Measurements from ENCODE around the gene SSR3.
"Not testable (repeated sequence)": the region's sequence is repeated elsewhere in the genome, so short reads cannot be mapped to it uniquely, and the experiment has no call there.

Gene SSR3

GRCh38 chr3:156576051-156576450 lies 21.1 kb upstream of the SSR3 start:
- DNase-seq (ENCODE audit: low spot score): no peak

- no peak for DNase-seq (ENCODE audit: low spot score)
These were observed 20.7 kb upstream of the SSR3 start for GRCh38 chr3:156575641-156576040.

GRCh38 chr3:156569881-156570280 lies 15.0 kb upstream of the SSR3 start:
- not testable (repeated sequence) for DNase-seq (ENCODE audit: low spot score)

- not testable (repeated sequence) for DNase-seq (ENCODE audit: low spot score)
These were observed 14.1 kb upstream of the SSR3 start for GRCh38 chr3:156569016-156569415.

GRCh38 chr3:156563900-156564682 lies 9.2 kb upstream of the SSR3 start:
- no peak for DNase-seq (ENCODE audit: low spot score)

- DNase-seq (ENCODE audit: low spot score): not testable (repeated sequence)
These were observed 7.6 kb upstream of the SSR3 start for GRCh38 chr3:156562486-156562885.

- DNase-seq (ENCODE audit: low spot score): no peak
These were observed 6.6 kb upstream of the SSR3 start for GRCh38 chr3:156561533-156561932.

GRCh38 chr3:156559321-156559720 lies 4.4 kb upstream of the SSR3 start:
- DNase-seq (ENCODE audit: low spot score): no peak

- peak; percentile 4 for DNase-seq (ENCODE audit: low spot score)
These were observed 3.5 kb upstream of the SSR3 start for GRCh38 chr3:156558389-156558788.

- no peak for DNase-seq (ENCODE audit: low spot score)
These were observed 439 bp downstream of the SSR3 start for GRCh38 chr3:156554515-156554841.

- DNase-seq (ENCODE audit: low spot score): peak; percentile 8
These were observed 1.1 kb downstream of the SSR3 start for GRCh38 chr3:156553705-156554356.

- no peak for DNase-seq (ENCODE audit: low spot score)
These were observed 1.9 kb downstream of the SSR3 start for GRCh38 chr3:156552973-156553372.

- no peak for DNase-seq (ENCODE audit: low spot score)
These were observed 3.2 kb downstream of the SSR3 start for GRCh38 chr3:156551746-156552145.

- DNase-seq (ENCODE audit: low spot score): no peak
These were observed 3.7 kb downstream of the SSR3 start for GRCh38 chr3:156551261-156551660.

- DNase-seq (ENCODE audit: low spot score): no peak
These were observed 6.0 kb downstream of the SSR3 start for GRCh38 chr3:156548902-156549301.

- no peak for DNase-seq (ENCODE audit: low spot score)
These were observed 6.8 kb downstream of the SSR3 start for GRCh38 chr3:156548041-156548687.

- DNase-seq (ENCODE audit: low spot score): no peak
These were observed 7.3 kb downstream of the SSR3 start for GRCh38 chr3:156547637-156548036.

GRCh38 chr3:156543043-156543555 lies 11.8 kb downstream of the SSR3 start:
- no peak for DNase-seq (ENCODE audit: low spot score)

GRCh38 chr3:156542101-156543042 lies 12.5 kb downstream of the SSR3 start:
- DNase-seq (ENCODE audit: low spot score): no peak

- no peak for DNase-seq (ENCODE audit: low spot score)
These were observed 15.1 kb downstream of the SSR3 start for GRCh38 chr3:156539802-156540201.

- no peak for DNase-seq (ENCODE audit: low spot score)
These were observed 15.9 kb downstream of the SSR3 start for GRCh38 chr3:156539051-156539450.
